Dendritic cell treated with granulocyte-macrophage colony-stimulating factor and Interleukin-4, amounts not matched to agents 40 ng/mL and 50 ng/mL, for 4 days (primary cell): ENCODE data around the gene LRTM1.
A peak's percentile ranks its signal among the peaks of the same experiment; 100 is the strongest.

Source experiments
- H3K27ac Mint-ChIP-seq: one replicate; pipeline ENCODE4 v1.8.0; 2022; ENCODE audit warnings: mild to moderate bottlenecking, mixed read lengths
- H3K27me3 Mint-ChIP-seq: one replicate; pipeline ENCODE4 v1.8.0; 2022; ENCODE audit warnings: mild to moderate bottlenecking, mixed read lengths
- H3K36me3 Mint-ChIP-seq: one replicate; pipeline ENCODE4 v1.8.0; 2022; ENCODE audit warnings: low read depth, mixed read lengths
- H3K4me1 Mint-ChIP-seq: one replicate; pipeline ENCODE4 v1.8.0; 2022; ENCODE audit warnings: low read depth, mixed read lengths
- H3K4me3 Mint-ChIP-seq: one replicate; pipeline ENCODE4 v1.8.0; 2022; ENCODE audit warnings: mild to moderate bottlenecking, moderate library complexity, mixed read lengths
- H3K9me3 Mint-ChIP-seq: one replicate; pipeline ENCODE4 v1.8.0; 2022; ENCODE audit warnings: mixed read lengths
- intact Hi-C: fragments of 100-400 bp; cut with micrococcal nuclease; formaldehyde crosslinking; loops from one replicate; pipeline ENCODE4 v1.15.0; 2022

Gene LRTM1

DNA sequence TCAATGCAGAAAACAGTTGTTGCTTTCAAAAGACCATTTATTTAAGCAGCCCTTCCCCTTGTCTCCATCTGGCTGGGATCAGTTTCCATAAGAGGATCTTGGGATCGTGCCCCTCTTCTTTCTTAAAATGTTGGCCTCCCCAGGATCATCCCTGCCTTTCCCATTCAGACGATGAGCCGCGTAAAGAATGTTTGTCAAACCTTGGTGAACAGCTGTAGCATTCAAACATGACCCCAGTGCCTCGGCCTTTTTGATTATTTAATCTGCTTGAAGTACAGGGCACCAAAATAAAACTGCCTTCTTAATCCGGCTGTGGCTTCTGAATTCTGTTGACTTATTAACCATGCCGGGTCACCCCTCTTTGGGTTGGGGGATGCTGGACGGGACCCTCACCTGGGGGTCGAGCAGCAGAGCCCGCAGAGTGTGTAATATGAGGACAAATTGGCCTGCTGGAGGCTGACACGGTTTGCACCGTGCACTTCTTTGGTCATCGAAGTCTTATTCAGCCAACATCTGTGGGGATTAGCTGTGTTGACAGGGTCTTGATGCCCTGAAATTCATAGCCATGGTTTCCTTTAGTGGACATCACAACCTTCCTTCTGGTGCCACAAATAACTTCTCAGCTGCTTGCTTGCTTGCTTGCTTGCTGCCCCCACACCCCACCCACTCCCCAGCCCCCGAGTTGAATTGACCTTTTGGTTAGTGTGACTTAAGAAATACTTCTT lies at the start of gene LRTM1:
TSS of gene LRTM1 (minus strand) at position 14 of the 725 bp plus-strand sequence. CDS start 148 bp downstream, outside the sequence.
- Mint-ChIP-seq H3K4me1 (no peaks in the 10 kb centered on the region), H3K9me3 (no peaks in the 10 kb centered on the region), H3K27me3 (peaks cover under 1% of the 10 kb centered on the region), H3K27ac (no peak within 1 kb of the TSS), H3K36me3 (no peaks in the 10 kb centered on the region), H3K4me3 (no peak within 1 kb of the TSS)
- intact Hi-C loops = no loop called here

DNA sequence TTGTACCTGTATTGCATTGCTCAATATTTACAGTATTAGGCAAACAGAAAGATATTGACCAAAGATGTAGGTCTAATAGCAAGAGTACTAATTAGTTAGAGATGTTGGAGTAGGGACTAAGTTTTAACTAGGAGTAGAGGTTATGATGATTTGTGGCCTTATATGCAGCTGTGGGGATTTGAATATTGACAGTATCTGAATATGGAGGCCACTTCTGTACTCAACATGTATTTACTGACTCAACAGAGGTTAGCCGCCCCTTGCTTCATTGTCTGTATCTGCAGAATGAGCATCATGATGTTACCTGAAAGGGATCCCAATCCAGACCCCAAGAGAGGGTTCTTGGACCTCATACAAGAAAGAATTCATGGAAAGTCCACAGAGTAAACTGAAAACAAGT lies 49.6 kb upstream of the LRTM1 start:
- intact Hi-C loops = no loop called here
- no peaks in the 10 kb centered on the region for H3K36me3 Mint-ChIP-seq
- H3K9me3 Mint-ChIP-seq = no peaks in the 10 kb centered on the region
- H3K4me3 Mint-ChIP-seq = no peak overlapping the region
- peaks cover 3% of the 10 kb centered on the region for H3K27me3 Mint-ChIP-seq
- no peak overlapping the region for H3K27ac Mint-ChIP-seq
- peaks cover 4% of the 10 kb centered on the region for H3K4me1 Mint-ChIP-seq

DNA sequence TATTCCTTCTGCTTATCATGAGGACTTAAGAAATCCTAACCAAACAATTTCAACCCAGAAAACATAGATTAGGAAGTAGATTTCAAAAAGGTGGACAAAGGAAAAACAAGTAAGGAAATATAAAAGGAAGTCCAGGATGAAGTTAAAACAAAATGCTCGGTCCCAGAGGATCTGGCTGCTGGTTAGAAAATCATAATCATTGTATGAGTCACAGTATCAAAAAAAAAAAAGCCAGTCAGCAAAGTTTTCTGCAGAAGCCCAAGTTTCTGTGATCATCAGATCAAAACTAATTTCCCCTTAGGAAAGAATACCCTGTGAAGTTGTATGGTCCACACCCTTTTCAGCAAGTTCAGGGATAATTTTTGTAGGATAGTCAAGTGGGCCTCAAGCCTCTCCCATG lies 43.0 kb upstream of the LRTM1 start:
- intact Hi-C loops = loop anchor here (2.0 kb wide), 1 partner anchor 14 kb away; no protein-coding TSS in a partner anchor
- H3K4me3 Mint-ChIP-seq = no peak overlapping the region
- H3K9me3 Mint-ChIP-seq = no peaks in the 10 kb centered on the region
- no peaks in the 10 kb centered on the region for H3K36me3 Mint-ChIP-seq
- peaks cover 9% of the 10 kb centered on the region for H3K27me3 Mint-ChIP-seq
- peak overlapping the region; percentile 79 for H3K27ac Mint-ChIP-seq
- peaks cover 48% of the 10 kb centered on the region for H3K4me1 Mint-ChIP-seq

DNA sequence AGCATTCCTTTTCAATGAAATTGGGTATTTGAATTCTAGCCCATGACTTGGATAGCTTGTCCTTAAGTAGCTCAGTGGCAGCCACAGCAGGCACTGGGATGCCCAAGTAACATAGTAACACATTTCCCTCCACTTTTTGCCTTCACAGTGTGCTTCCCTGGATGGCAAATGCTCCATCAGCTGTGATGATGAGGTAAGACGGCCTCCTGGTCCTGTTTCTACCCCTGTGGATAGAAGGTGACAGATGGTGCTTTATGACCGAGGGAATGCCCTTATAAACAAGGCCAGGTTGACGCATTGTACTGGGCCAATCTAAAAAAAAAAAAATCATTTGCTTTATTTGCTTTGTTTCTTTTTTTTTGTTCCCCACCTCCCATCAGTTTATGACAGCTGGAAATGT lies 41.8 kb upstream of the LRTM1 start:
- Mint-ChIP-seq H3K9me3 (no peaks in the 10 kb centered on the region), H3K36me3 (no peaks in the 10 kb centered on the region), H3K27me3 (peaks cover 18% of the 10 kb centered on the region), H3K27ac (no peak overlapping the region), H3K4me3 (no peak overlapping the region), H3K4me1 (peaks cover 60% of the 10 kb centered on the region)
- intact Hi-C loops = loop anchor here (2.0 to 10.0 kb wide), 2 partner anchors 15 to 655 kb away; no protein-coding TSS in a partner anchor

DNA sequence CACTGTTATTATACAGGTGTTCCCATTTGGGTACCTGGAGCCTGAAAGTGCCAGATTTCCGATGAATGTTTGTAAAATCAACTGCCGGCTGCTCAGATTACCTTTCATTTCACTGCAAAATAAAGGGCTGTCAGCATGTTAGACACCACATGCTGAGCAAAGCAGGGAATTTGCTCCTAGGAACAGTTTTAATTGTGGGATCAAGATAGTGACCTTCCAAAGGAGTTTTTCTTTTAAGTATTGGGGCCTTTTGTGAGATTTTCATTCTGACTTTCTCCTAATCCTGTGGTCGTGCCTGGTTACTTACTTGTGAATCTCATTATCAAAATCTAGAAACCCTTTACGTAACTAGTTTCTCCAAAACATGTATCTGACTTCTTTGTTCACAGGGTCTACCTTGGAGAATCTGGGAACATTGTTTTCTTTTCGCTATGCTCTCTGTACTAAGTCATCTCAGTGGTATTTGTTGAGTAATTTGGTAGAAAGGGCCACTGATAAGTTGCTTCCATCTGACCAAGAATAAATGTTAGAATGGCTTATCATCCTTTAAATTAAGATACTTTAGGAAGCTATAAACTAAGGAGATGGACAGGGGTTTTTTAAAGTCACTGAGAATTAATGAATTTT lies 40.8 kb upstream of the LRTM1 start:
- peaks cover 70% of the 10 kb centered on the region for H3K4me1 Mint-ChIP-seq
- intact Hi-C loops = loop anchor here (10.0 kb wide), 1 partner anchor 656 kb away; no protein-coding TSS in a partner anchor

DNA sequence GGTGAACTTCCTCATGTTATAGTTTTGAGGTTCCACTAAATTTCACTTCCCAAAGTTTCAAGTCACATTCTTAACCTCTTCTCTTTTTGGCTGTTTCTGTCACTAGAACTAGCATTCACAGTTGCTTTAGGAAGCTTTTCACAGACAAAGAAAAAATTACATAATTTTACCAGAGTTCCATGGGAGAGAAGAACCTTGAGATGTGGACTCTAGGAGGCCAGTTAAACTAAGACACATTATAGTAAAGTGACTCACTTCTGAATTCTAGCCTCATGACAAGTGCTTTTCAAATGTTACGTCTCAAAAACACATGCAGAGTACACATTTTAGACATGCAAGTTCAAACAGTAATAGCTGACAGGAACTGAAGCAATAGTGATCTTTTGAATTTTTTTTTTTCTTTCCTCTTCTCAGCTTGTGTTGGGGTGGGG lies 39.9 kb upstream of the LRTM1 start:
- intact Hi-C loops = loop anchor here (10.0 kb wide), 1 partner anchor 657 kb away; no protein-coding TSS in a partner anchor

More for the DNA sequence above, 40.8 kb upstream of the LRTM1 start:
- H3K9me3 Mint-ChIP-seq = no peaks in the 10 kb centered on the region
- peak overlapping the region; percentile 37 for H3K27ac Mint-ChIP-seq
- no peaks in the 10 kb centered on the region for H3K36me3 Mint-ChIP-seq
- H3K27me3 Mint-ChIP-seq = peaks cover 18% of the 10 kb centered on the region
- H3K4me3 Mint-ChIP-seq = no peak overlapping the region

DNA sequence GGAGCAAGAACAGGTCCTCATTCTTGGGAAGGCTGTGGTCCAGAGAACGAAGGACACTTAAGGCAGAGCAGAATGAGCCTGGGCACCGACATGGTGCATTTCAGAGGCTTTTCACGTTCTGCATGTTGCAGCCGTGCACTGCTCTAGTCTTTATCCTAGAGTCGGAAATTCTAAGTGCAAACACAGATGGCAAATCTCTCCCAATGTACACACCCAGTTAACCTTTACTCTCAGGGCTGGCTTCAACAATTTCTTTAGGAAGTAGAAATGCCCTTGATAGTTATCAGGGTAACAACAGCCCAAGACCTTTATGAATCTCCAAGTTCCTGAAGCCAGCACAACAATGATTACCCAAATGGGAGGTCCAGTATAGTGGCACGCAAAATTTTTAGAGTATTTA lies 39.1 kb upstream of the LRTM1 start:
- intact Hi-C loops = loop anchor here (10.0 kb wide), 1 partner anchor 658 kb away; no protein-coding TSS in a partner anchor
- Mint-ChIP-seq H3K27me3 (peaks cover 16% of the 10 kb centered on the region), H3K9me3 (no peaks in the 10 kb centered on the region), H3K4me1 (peaks cover 73% of the 10 kb centered on the region), H3K4me3 (no peak overlapping the region), H3K27ac (no peak overlapping the region), H3K36me3 (no peaks in the 10 kb centered on the region)

More for the DNA sequence above, 39.9 kb upstream of the LRTM1 start:
- H3K27ac Mint-ChIP-seq = peak overlapping the region; percentile 37
- H3K4me3 Mint-ChIP-seq = peak overlapping the region; percentile 61
- H3K4me1 Mint-ChIP-seq = peaks cover 73% of the 10 kb centered on the region
- peaks cover 16% of the 10 kb centered on the region for H3K27me3 Mint-ChIP-seq
- no peaks in the 10 kb centered on the region for H3K36me3 Mint-ChIP-seq
- no peaks in the 10 kb centered on the region for H3K9me3 Mint-ChIP-seq

DNA sequence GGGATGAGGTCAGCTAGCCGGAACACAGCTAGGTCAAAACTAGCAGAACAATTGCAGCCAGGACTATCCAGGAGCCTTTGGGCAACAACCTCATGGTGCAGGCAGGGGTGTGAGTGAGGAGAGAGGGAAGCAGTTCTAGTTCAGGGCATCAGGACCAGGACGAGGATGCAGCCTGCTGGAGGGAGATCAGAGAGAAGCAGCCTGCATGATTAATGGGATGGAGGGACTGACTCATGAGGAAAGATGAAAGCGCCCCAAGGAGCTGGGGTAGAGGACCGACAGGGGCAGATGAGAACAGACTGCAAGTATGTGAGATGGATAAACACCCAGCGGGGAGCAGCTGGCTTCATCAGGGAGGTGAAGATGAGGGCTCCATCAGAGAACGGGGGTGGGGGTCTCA lies 37.9 kb upstream of the LRTM1 start:
- Mint-ChIP-seq H3K4me1 (peaks cover 65% of the 10 kb centered on the region), H3K4me3 (no peak overlapping the region), H3K27me3 (peaks cover 16% of the 10 kb centered on the region), H3K36me3 (no peaks in the 10 kb centered on the region), H3K27ac (no peak overlapping the region), H3K9me3 (no peaks in the 10 kb centered on the region)
- intact Hi-C loops = loop anchor here (10.0 kb wide), 1 partner anchor 659 kb away; no protein-coding TSS in a partner anchor

DNA sequence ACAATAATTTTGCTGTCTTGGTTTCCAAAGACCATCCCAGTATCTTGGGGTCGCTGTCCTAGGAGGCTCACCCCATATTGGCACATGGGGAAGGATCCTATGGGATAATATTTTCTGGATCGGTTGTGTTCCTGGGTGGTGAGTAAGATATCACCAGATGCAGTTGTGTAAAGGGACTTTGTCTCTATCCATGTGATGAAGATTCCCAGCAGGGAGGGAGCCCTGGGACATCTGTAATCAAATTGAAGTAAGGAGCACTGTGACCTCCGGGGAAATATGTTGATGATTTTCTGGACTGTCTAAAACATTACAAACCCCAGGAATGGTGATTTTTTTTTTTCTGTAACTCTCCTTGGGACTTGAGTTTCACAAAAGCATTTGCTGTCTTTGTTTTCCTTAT lies 36.2 kb upstream of the LRTM1 start:
- H3K36me3 Mint-ChIP-seq = no peaks in the 10 kb centered on the region
- H3K4me1 Mint-ChIP-seq = peaks cover 54% of the 10 kb centered on the region
- peaks cover 13% of the 10 kb centered on the region for H3K27me3 Mint-ChIP-seq
- intact Hi-C loops = loop anchor here (5.0 to 10.0 kb wide), 2 partner anchors 33 to 661 kb away; no protein-coding TSS in a partner anchor
- H3K9me3 Mint-ChIP-seq = no peaks in the 10 kb centered on the region
- H3K27ac Mint-ChIP-seq = no peak overlapping the region
- no peak overlapping the region for H3K4me3 Mint-ChIP-seq

DNA sequence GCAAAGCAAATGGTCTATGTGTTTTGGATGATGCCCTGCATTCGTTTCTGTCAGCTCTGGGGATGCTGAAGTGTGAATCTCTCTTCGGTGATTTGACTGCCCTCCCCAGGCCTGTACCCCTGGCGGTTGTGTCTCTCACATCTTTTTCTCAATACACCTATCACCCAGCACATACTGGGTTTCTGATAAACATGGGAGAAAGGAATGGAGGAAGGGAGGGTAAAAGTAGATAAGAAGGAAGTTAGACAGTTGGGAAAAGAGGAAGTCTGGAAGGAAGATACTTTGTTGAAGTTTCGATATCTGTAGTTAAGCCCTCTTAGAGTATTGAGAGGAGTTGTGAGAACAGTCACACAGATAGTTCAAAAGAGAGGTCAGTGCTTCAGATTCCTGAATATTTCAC lies 35.8 kb upstream of the LRTM1 start:
- peaks cover 50% of the 10 kb centered on the region for H3K4me1 Mint-ChIP-seq

DNA sequence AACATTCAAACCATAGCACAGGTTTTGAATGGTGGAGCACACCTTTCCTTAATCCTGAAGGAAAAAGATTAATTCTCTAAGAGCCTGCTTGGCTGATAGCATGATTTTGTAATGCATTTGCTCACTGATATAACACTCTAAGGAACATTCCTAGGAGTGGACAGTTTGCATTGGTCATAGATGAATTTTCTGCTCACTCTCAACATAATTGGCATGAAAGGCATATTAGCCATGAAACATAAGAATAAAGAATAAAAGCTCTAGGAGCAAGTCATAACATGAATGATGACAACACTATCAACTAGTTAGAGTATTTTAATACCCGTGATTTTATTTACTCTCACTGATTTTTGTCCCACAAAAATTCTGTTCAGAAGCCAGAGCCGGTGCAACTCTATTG lies 34.3 kb upstream of the LRTM1 start:
- Mint-ChIP-seq H3K27me3 (peaks cover 13% of the 10 kb centered on the region), H3K9me3 (no peaks in the 10 kb centered on the region), H3K4me1 (peaks cover 37% of the 10 kb centered on the region), H3K36me3 (no peaks in the 10 kb centered on the region), H3K27ac (no peak overlapping the region), H3K4me3 (no peak overlapping the region)
- intact Hi-C loops = loop anchor here (5.0 to 10.0 kb wide), 2 partner anchors 35 to 663 kb away; no protein-coding TSS in a partner anchor

More for the DNA sequence above, 35.8 kb upstream of the LRTM1 start:
- Mint-ChIP-seq H3K9me3 (no peaks in the 10 kb centered on the region), H3K36me3 (no peaks in the 10 kb centered on the region), H3K27ac (no peak overlapping the region), H3K4me3 (no peak overlapping the region), H3K27me3 (peaks cover 13% of the 10 kb centered on the region)
- intact Hi-C loops = loop anchor here (5.0 to 10.0 kb wide), 2 partner anchors 34 to 661 kb away; no protein-coding TSS in a partner anchor

DNA sequence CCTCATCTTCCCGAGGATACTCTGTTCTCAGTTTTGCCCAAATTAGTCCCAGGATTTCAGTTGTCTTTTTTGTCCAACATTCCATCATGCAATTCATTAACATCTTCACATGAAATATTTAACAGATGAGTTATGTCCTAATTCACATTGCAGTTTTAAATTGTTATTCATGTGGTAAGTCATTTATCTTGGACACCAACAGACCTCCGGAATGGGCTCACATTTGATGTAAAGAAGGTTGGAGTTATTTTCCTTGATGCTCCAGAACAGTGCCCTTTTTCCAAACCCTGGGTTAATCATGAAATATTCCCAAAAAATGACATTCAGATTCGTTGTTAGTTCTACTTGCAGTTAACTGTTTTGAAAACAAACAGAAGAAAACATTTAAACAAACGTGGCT lies 32.8 kb upstream of the LRTM1 start:
- H3K36me3 Mint-ChIP-seq = no peaks in the 10 kb centered on the region
- no peak overlapping the region for H3K4me3 Mint-ChIP-seq
- intact Hi-C loops = loop anchor here (5.0 to 10.0 kb wide), 2 partner anchors 37 to 664 kb away; no protein-coding TSS in a partner anchor
- H3K27ac Mint-ChIP-seq = no peak overlapping the region
- H3K27me3 Mint-ChIP-seq = peaks cover 8% of the 10 kb centered on the region
- H3K4me1 Mint-ChIP-seq = peaks cover 24% of the 10 kb centered on the region
- no peaks in the 10 kb centered on the region for H3K9me3 Mint-ChIP-seq

DNA sequence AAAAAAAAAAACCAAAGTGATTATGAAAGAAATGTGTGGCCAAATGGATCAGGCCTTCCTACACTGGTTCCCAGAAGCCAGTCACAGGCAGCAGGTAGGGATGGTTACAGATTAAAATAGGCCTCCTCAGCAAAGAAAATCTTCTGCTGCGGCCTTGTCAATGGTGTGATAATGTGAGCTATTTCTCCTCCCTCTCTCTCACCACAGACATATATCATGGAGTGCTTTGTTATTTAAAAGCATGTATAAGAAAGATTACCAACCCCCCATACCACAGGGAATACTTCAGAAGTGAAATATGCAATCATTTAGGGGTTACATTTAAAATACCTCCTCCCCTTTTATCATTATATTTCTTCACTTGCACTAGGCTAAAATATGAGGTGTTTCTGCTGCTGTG lies 32.2 kb upstream of the LRTM1 start:
- Mint-ChIP-seq H3K27me3 (peaks cover 2% of the 10 kb centered on the region), H3K4me3 (no peak overlapping the region), H3K4me1 (peaks cover 17% of the 10 kb centered on the region), H3K36me3 (no peaks in the 10 kb centered on the region), H3K27ac (no peak overlapping the region), H3K9me3 (no peaks in the 10 kb centered on the region)
- intact Hi-C loops = loop anchor here (5.0 to 10.0 kb wide), 2 partner anchors 37 to 665 kb away; no protein-coding TSS in a partner anchor

DNA sequence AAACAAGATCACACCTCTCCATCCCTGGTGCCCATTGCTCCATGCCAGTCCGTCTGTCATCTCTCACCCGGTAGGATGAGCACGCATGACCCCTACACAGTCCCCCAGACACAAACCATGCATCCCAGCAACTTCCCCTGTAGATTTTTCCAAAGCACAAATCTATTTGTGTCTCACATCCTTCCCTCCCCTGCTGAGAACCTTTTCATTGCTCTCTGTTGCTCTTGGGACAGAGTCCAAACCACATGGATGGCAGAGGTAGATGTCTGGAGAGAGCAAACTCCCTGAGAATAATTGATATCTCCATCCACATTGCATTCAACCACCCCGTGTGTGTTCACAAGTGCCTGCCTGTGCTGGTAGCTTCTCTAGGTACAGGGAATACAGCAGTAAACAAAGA lies 29.9 kb upstream of the LRTM1 start:
- no peak overlapping the region for H3K4me3 Mint-ChIP-seq
- H3K4me1 Mint-ChIP-seq = no peaks in the 10 kb centered on the region
- no peaks in the 10 kb centered on the region for H3K27me3 Mint-ChIP-seq
- H3K36me3 Mint-ChIP-seq = no peaks in the 10 kb centered on the region
- intact Hi-C loops = no loop called here
- H3K27ac Mint-ChIP-seq = no peak overlapping the region
- no peaks in the 10 kb centered on the region for H3K9me3 Mint-ChIP-seq
